Common myeloid progenitor, CD34-positive (primary cell): ENCODE measurements around the gene AUTS2.

ENCODE experiments used
- CTCF ChIA-PET: fragments of 350-600 bp; sonication (Branson Sonifier 250); formaldehyde crosslinking; loops from one replicate; lab custom pipeline; 2021; ENCODE audit warnings: antibody characterized with exemption; lab: Charles Lee
- POLR2A ChIA-PET: fragments of 350-600 bp; sonication (Branson Sonifier 250); formaldehyde crosslinking; loops from one replicate; lab custom pipeline; 2021; ENCODE audit warnings: antibody characterized with exemption; lab: Charles Lee
- DNase-seq, 3 donors: peaks; one replicate each; pipeline versions ENCODE4 v3.0.0 to v3.0.0-alpha.2; 2013
- H3K27ac ChIP-seq, 2 experiments: 1 replicate in 1 of 2; 2 replicates in 1 of 2; pipeline ENCODE4 v1.7.0; 2013; ENCODE audit warnings: inconsistent platforms in 2 of 2, low read length in 2 of 2, mild to moderate bottlenecking in 2 of 2, low read depth in 1 of 2, moderate library complexity in 1 of 2; ENCODE audit not compliant: severe bottlenecking in 2 of 2, insufficient read depth in 1 of 2, poor library complexity in 1 of 2
- H3K27me3 ChIP-seq, 5 experiments: replicated peaks in 2 of 5; 1 replicate in 3 of 5; 2 replicates in 2 of 5; pipeline versions ENCODE4 v1.6.1 to v1.7.0; 2013; ENCODE audit warnings: low read length in 4 of 5, mild to moderate bottlenecking in 2 of 5, moderate library complexity in 2 of 5, inconsistent platforms in 1 of 5; ENCODE audit not compliant: insufficient read depth in 5 of 5, control insufficient read depth in 4 of 5
- H3K36me3 ChIP-seq, 4 experiments: 1 replicate in 2 of 4; 2 replicates in 2 of 4; pipeline versions ENCODE4 v1.6.1 to v1.7.0; 2013; ENCODE audit warnings: low read length in 3 of 4, control low read depth in 1 of 4, mild to moderate bottlenecking in 1 of 4; ENCODE audit not compliant: control insufficient read depth in 4 of 4, insufficient read depth in 4 of 4
- H3K4me1 ChIP-seq, 4 experiments: 1 replicate in 3 of 4; 2 replicates in 1 of 4; pipeline versions ENCODE4 v1.6.1 to v1.7.1; 2013; ENCODE audit warnings: low read length in 3 of 4, mild to moderate bottlenecking in 3 of 4, control low read depth in 1 of 4, inconsistent platforms in 1 of 4, moderate library complexity in 1 of 4; ENCODE audit not compliant: control insufficient read depth in 4 of 4, insufficient read depth in 4 of 4; ENCODE audit errors: control extremely low read depth in 1 of 4
- H3K4me3 ChIP-seq, 7 experiments: 1 replicate in 4 of 7; 2 replicates in 3 of 7; pipeline versions ENCODE4 v1.5.1 to v1.7.0; 2013; ENCODE audit warnings: mild to moderate bottlenecking in 7 of 7, low read length in 6 of 7, moderate library complexity in 6 of 7, inconsistent platforms in 2 of 7, low read depth in 2 of 7, control low read depth in 1 of 7; ENCODE audit not compliant: insufficient read depth in 4 of 7, control insufficient read depth in 1 of 7; ENCODE audit errors: extremely low read depth in 1 of 7
- H3K9me3 ChIP-seq, 5 experiments: 1 replicate in 4 of 5; 2 replicates in 1 of 5; pipeline versions ENCODE4 v1.6.1 to v1.7.1; 2013; ENCODE audit warnings: low read length in 4 of 5, mild to moderate bottlenecking in 2 of 5, inconsistent platforms in 1 of 5, low read depth in 1 of 5, moderate library complexity in 1 of 5; ENCODE audit not compliant: control insufficient read depth in 4 of 5, insufficient read depth in 2 of 5; ENCODE audit errors: control extremely low read depth in 1 of 5
- WGBS: methylation state at CpG from one replicate; pipeline ENCODE4 v1.1.5; 2013; ENCODE audit not compliant: insufficient coverage; 5-methylcytosine and 5-hydroxymethylcytosine counted together

Gene AUTS2

GRCh38 chr7:69907720-69908119 is 309.4 kb downstream of the AUTS2 start:
- DNase-seq: no peak
- peaks cover 6 to 35% (median 20%) of the 10 kb centered on the region in 4 experiments for H3K4me1 ChIP-seq
- peaks cover 0 to 12% (median 11%) of the 10 kb centered on the region in 5 experiments for H3K9me3 ChIP-seq
- H3K36me3 ChIP-seq: peaks cover 0 to 4% (median 0%) of the 10 kb centered on the region in 4 experiments
- no peak overlapping the region for H3K27ac ChIP-seq
- H3K27me3 ChIP-seq: no peaks in the 10 kb centered on the region
- CTCF ChIA-PET: no interaction called here
- H3K4me3 ChIP-seq: no peak overlapping the region
- POLR2A ChIA-PET: no interaction called here

GRCh38 chr7:69908454-69908853 is 310.2 kb downstream of the AUTS2 start:
- no peak overlapping the region for H3K27ac ChIP-seq
- DNase-seq: peak in 1 of 3 donors; percentile 23
- H3K36me3 ChIP-seq: peaks cover 0 to 4% (median 0%) of the 10 kb centered on the region in 4 experiments
- H3K9me3 ChIP-seq: peaks cover 0 to 12% (median 11%) of the 10 kb centered on the region in 5 experiments
- no peak overlapping the region for H3K4me3 ChIP-seq
- H3K4me1 ChIP-seq: peaks cover 6 to 28% (median 14%) of the 10 kb centered on the region in 4 experiments
- CTCF ChIA-PET: no interaction called here
- no peaks in the 10 kb centered on the region for H3K27me3 ChIP-seq
- POLR2A ChIA-PET: no interaction called here
- 67% methylated on average over 1 of the region's 1 CpG for WGBS

DNA sequence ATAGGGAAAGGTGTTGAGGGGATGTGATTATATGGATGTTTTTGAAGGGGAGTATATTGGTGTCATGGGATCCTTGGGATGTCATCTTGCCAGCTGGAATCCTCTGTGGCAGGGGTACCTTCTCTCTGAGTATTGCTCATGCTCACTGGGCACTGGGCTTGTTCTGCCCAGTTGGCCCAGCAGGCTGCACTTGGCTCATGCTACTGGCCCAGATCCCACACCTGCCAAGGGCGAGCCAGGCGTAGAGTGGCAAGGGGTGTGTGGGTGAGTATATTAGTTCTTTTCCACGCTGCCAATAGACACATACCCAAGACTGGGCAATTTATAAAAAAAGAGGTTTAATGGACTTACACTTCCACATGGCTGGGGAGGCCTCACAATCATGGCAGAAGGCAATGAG is 311.9 kb downstream of the AUTS2 start:
- POLR2A ChIA-PET: no interaction called here

GRCh38 chr7:69911337-69911736 is 313.1 kb downstream of the AUTS2 start:
- H3K4me3 ChIP-seq: no peak overlapping the region
- peaks cover 0 to 12% (median 11%) of the 10 kb centered on the region in 5 experiments for H3K9me3 ChIP-seq
- H3K27ac ChIP-seq: no peak overlapping the region
- peaks cover 2 to 14% (median 5%) of the 10 kb centered on the region in 4 experiments for H3K4me1 ChIP-seq
- peaks cover 0 to 4% (median 0%) of the 10 kb centered on the region in 4 experiments for H3K36me3 ChIP-seq
- 95% methylated on average over 7 of the region's 8 CpGs for WGBS
- DNase-seq: no peak
- POLR2A ChIA-PET: no interaction called here
- CTCF ChIA-PET: no interaction called here
- H3K27me3 ChIP-seq: no peaks in the 10 kb centered on the region

More for the DNA sequence above, 311.9 kb downstream of the AUTS2 start:
- Histone ChIP-seq H3K9me3 (peaks cover 0 to 12% (median 11%) of the 10 kb centered on the region in 5 experiments), H3K27ac (no peak overlapping the region), H3K4me1 (peaks cover 5 to 19% (median 8%) of the 10 kb centered on the region in 4 experiments), H3K36me3 (peaks cover 0 to 4% (median 0%) of the 10 kb centered on the region in 4 experiments), H3K27me3 (no peaks in the 10 kb centered on the region), H3K4me3 (no peak overlapping the region)
- CTCF ChIA-PET: no interaction called here
- WGBS: no CpG with 5 or more reads among the region's 3 CpGs
- no peak for DNase-seq

GRCh38 chr7:69912141-69912540 is 313.9 kb downstream of the AUTS2 start:
- peaks cover 0 to 6% (median 3%) of the 10 kb centered on the region in 4 experiments for H3K4me1 ChIP-seq
- peaks cover 0 to 12% (median 11%) of the 10 kb centered on the region in 5 experiments for H3K9me3 ChIP-seq
- H3K36me3 ChIP-seq: peaks cover 0 to 4% (median 0%) of the 10 kb centered on the region in 4 experiments
- WGBS: 100% methylated on average over 3 of the region's 6 CpGs
- no peaks in the 10 kb centered on the region for H3K27me3 ChIP-seq
- POLR2A ChIA-PET: no interaction called here
- H3K4me3 ChIP-seq: no peak overlapping the region
- CTCF ChIA-PET: no interaction called here
- DNase-seq: no peak
- no peak overlapping the region for H3K27ac ChIP-seq

DNA sequence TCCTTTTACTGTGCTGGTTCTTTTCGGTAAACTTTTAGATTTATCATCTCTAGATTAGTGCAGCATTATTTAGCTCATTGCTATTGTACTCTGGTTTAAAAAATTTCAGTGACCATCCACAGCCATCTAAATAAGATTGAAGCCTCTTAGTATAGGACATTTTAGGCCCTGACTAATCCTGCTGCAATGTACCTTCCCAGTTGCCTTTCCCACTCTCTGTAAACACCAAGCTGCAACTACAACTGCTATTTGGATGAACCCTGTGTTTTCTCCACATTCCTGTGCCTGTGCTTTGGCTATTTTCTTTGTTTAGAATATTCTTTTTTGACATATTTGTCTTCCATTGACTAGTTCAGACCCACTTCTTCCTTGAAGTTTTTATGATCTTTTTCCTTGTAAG is 314.6 kb downstream of the AUTS2 start:
- WGBS: no CpG with 5 or more reads among the region's 1 CpG
- Histone ChIP-seq H3K27me3 (no peaks in the 10 kb centered on the region), H3K4me1 (peaks cover 0 to 5% (median 3%) of the 10 kb centered on the region in 4 experiments), H3K36me3 (peaks cover 0 to 4% (median 0%) of the 10 kb centered on the region in 4 experiments), H3K4me3 (no peak overlapping the region), H3K9me3 (peaks cover 0 to 12% (median 11%) of the 10 kb centered on the region in 5 experiments), H3K27ac (no peak overlapping the region)
- POLR2A ChIA-PET: no interaction called here
- DNase-seq: no peak
- CTCF ChIA-PET: no interaction called here

DNA sequence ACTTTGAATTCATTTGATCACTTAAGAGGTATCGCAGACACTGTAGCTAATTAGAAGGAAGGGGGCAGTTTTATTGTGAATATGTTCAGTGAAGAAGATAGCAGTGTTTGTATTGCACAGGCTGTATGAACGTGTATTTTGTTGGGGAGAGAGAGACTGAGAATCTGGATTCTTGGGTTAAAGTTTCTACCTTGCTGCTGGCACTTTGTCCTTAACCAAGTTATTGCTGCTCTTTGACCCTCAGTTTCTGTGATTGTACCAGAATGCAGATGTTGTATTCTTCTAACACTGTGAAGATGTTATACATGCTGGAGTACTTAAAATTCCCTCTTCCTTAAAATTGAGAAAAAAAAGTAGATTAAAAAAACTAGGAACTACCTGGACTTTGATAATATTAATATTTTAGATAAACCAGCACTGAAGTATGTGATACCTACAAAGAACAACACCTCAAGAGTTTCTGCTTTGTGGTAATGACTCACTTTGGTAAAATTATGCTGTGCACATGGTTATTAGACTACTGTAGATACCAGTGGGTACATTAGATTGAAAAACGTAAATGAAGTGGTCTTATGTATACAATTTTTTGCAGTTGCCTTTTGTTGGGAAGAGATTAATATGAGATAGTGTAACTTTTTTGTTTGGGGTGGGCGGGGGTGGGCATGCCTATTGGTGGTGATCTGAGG is 321.3 kb downstream of the AUTS2 start:
- DNase-seq: peak in 1 of 3 donors; percentile 16
- POLR2A ChIA-PET: no interaction called here
- no peaks in the 10 kb centered on the region for H3K36me3 ChIP-seq
- no peak overlapping the region for H3K27ac ChIP-seq
- CTCF ChIA-PET: no interaction called here
- WGBS: 100% methylated on average over 3 of the region's 4 CpGs
- H3K4me1 ChIP-seq: peaks cover 0 to 11% (median 0%) of the 10 kb centered on the region in 4 experiments
- no peak overlapping the region for H3K4me3 ChIP-seq
- no peaks in the 10 kb centered on the region for H3K27me3 ChIP-seq
- no peaks in the 10 kb centered on the region for H3K9me3 ChIP-seq
